ENCODE measurements around the gene ZNF438.

- no peak for TF ChIP-seq TAF1 (IDR thresholded peaks at IDR 0.05; ENCODE audit: borderline replicate concordance, insufficient read depth, low read length)
- no peak for TF ChIP-seq REST (IDR thresholded peaks at IDR 0.05; ENCODE audit: insufficient read depth in 1 of 2, low read depth in 2 of 2, low read length in 2 of 2)
- no peak for TF ChIP-seq FOXP2 (optimal IDR thresholded peaks at IDR 0.05; ENCODE audit: borderline replicate concordance, extremely low read depth, extremely low read length, insufficient read depth)
Measured at GRCh38 chr10:30868611-30869010, 163.1 kb downstream of the ZNF438 start.
